Glomerular endothelial cell (primary cell): Measurements from ENCODE around the gene DCBLD2. TPM values are rescaled to one million over a fixed set of nuclear protein-coding genes. Genes with fewer than 3 reads are reported as not detected.

Experiments used
- DNase-seq: peaks from one replicate; pipeline ENCODE4 v3.0.0-alpha.2; 2011; ENCODE audit warnings: low read depth, low spot score; ENCODE audit errors: extremely low read depth
- total RNA-seq: library from RNA; depleted of rRNA; stranded (reverse); fragments of >200 nt; gene quantifications from 2 replicates; pipeline ENCODE4 v1.2.3, GENCODE V29; 2015

Gene DCBLD2
- total RNA-seq = 175 and 193 TPM in 2 replicates

- DNase-seq = peak; percentile 81
These were observed at the start of gene DCBLD2 for GRCh38 chr3:98901392-98902350. Gene DCBLD2, minus strand, starts transcription at chr3:98901695. Its CDS starts 369 bp downstream, at chr3:98901326.

GRCh38 chr3:98945666-98946065, 44.2 kb upstream of the DCBLD2 start:
- DNase-seq = no peak

- no peak for DNase-seq
These were observed 43.6 kb upstream of the DCBLD2 start for GRCh38 chr3:98945101-98945524.

GRCh38 chr3:98930413-98930812, 28.9 kb upstream of the DCBLD2 start:
- no peak for DNase-seq

GRCh38 chr3:98921957-98922356, 20.5 kb upstream of the DCBLD2 start:
- DNase-seq = no peak

- no peak for DNase-seq
These were observed 18.7 kb upstream of the DCBLD2 start for GRCh38 chr3:98920166-98920565.

GRCh38 chr3:98918586-98918985, 17.1 kb upstream of the DCBLD2 start:
- no peak for DNase-seq

- DNase-seq = no peak
These were observed 16.1 kb upstream of the DCBLD2 start for GRCh38 chr3:98917608-98918007.

- no peak for DNase-seq
These were observed 12.9 kb upstream of the DCBLD2 start for GRCh38 chr3:98914210-98915080.

GRCh38 chr3:98912448-98912847, 11.0 kb upstream of the DCBLD2 start:
- no peak for DNase-seq

- no peak for DNase-seq
These were observed 4.7 kb upstream of the DCBLD2 start for GRCh38 chr3:98906230-98906629.

GRCh38 chr3:98903705-98904481, 2.4 kb upstream of the DCBLD2 start:
- no peak for DNase-seq

- DNase-seq = no peak
These were observed 1.6 kb upstream of the DCBLD2 start for GRCh38 chr3:98903099-98903498.

- no peak for DNase-seq
These were observed 851 bp upstream of the DCBLD2 start for GRCh38 chr3:98902351-98902740.

GRCh38 chr3:98901119-98901391, 440 bp downstream of the DCBLD2 start:
- no peak for DNase-seq

GRCh38 chr3:98900265-98901118, 1.0 kb downstream of the DCBLD2 start:
- no peak for DNase-seq

- DNase-seq = no peak
These were observed 3.8 kb downstream of the DCBLD2 start for GRCh38 chr3:98897701-98898100.

GRCh38 chr3:98894791-98895576, 6.5 kb downstream of the DCBLD2 start:
- DNase-seq = no peak

GRCh38 chr3:98893740-98894139, 7.8 kb downstream of the DCBLD2 start:
- no peak for DNase-seq
